ENCODE results near the gene DNPH1. TPM values are rescaled to one million over a fixed set of nuclear protein-coding genes. Genes with fewer than 3 reads are reported as not detected.
A peak's percentile ranks its signal among the peaks of the same experiment; 100 is the strongest.

The DNPH1 gene
- total RNA-seq, 1 donor from 2014 or later: 39.1 TPM

- no peak for DNase-seq (ENCODE audit: low spot score in 2 of 2)
- TF ChIP-seq CTCF (IDR thresholded peaks at IDR 0.05): no peak
- H3K4me3 ChIP-seq: no peak overlapping the region
- intact Hi-C loops (cut with DNase I): no loop called here
- H3K27me3 ChIP-seq: no peaks in the 10 kb centered on the region
- peaks cover 56 to 63% of the 10 kb centered on the region in 2 donors for H3K36me3 ChIP-seq
- H3K4me1 ChIP-seq: no peaks in the 10 kb centered on the region
- H3K9me3 ChIP-seq: no peaks in the 10 kb centered on the region
- H3K27ac ChIP-seq: no peak overlapping the region
Observed at GRCh38 chr6:43193929-43194328, 35.4 kb downstream of the DNPH1 start.

- peaks cover 55 to 64% of the 10 kb centered on the region in 2 donors for H3K36me3 ChIP-seq
- H3K9me3 ChIP-seq: no peaks in the 10 kb centered on the region
- H3K27me3 ChIP-seq: no peaks in the 10 kb centered on the region
- intact Hi-C loops (cut with DNase I): no loop called here
- no peak overlapping the region for H3K4me3 ChIP-seq
- no peaks in the 10 kb centered on the region for H3K4me1 ChIP-seq
- no peak overlapping the region for H3K27ac ChIP-seq
- no peak for DNase-seq (ENCODE audit: low spot score in 2 of 2)
- no peak for TF ChIP-seq CTCF (IDR thresholded peaks at IDR 0.05)
Observed at GRCh38 chr6:43192911-43193310, 36.4 kb downstream of the DNPH1 start.

- H3K9me3 ChIP-seq: no peaks in the 10 kb centered on the region
- H3K36me3 ChIP-seq: peaks cover 43 to 61% of the 10 kb centered on the region in 2 donors
- no peak for TF ChIP-seq CTCF (IDR thresholded peaks at IDR 0.05)
Observed at GRCh38 chr6:43189776-43190304, 39.4 kb downstream of the DNPH1 start.

GRCh38 chr6:43188426-43188825 is 40.9 kb downstream of the DNPH1 start:
- Histone ChIP-seq H3K27ac (no peak overlapping the region), H3K9me3 (no peaks in the 10 kb centered on the region), H3K36me3 (peaks cover 38 to 54% of the 10 kb centered on the region in 2 donors), H3K27me3 (no peaks in the 10 kb centered on the region), H3K4me3 (no peak overlapping the region), H3K4me1 (no peaks in the 10 kb centered on the region)
- intact Hi-C loops (cut with DNase I): no loop called here
- no peak for TF ChIP-seq CTCF (IDR thresholded peaks at IDR 0.05)
- DNase-seq (ENCODE audit: low spot score in 2 of 2): peak in 1 of 2 donors; percentile 52

More at GRCh38 chr6:43189776-43190304, 39.4 kb downstream of the DNPH1 start:
- DNase-seq (ENCODE audit: low spot score in 2 of 2): no peak
- Histone ChIP-seq H3K4me3 (no peak overlapping the region), H3K27ac (no peak overlapping the region), H3K27me3 (no peaks in the 10 kb centered on the region), H3K4me1 (no peaks in the 10 kb centered on the region)
- intact Hi-C loops (cut with DNase I): no loop called here

GRCh38 chr6:43187821-43188220 is 41.5 kb downstream of the DNPH1 start:
- Histone ChIP-seq H3K27me3 (no peaks in the 10 kb centered on the region), H3K27ac (no peak overlapping the region), H3K9me3 (no peaks in the 10 kb centered on the region), H3K36me3 (peaks cover 32 to 48% of the 10 kb centered on the region in 2 donors), H3K4me3 (no peak overlapping the region), H3K4me1 (peaks cover 0 to 3% of the 10 kb centered on the region in 2 donors)
- intact Hi-C loops (cut with DNase I): no loop called here
- DNase-seq (ENCODE audit: low spot score in 2 of 2): peak in 1 of 2 donors; percentile 33
- no peak for TF ChIP-seq CTCF (IDR thresholded peaks at IDR 0.05)

GRCh38 chr6:43186706-43187105 is 42.6 kb downstream of the DNPH1 start:
- TF ChIP-seq CTCF (IDR thresholded peaks at IDR 0.05): no peak
- no peak for DNase-seq (ENCODE audit: low spot score in 2 of 2)
- no peaks in the 10 kb centered on the region for H3K9me3 ChIP-seq
- H3K36me3 ChIP-seq: peaks cover 31 to 41% of the 10 kb centered on the region in 2 donors
- H3K27ac ChIP-seq: no peak overlapping the region
- intact Hi-C loops (cut with DNase I): no loop called here
- peaks cover 0 to 7% of the 10 kb centered on the region in 2 donors for H3K4me1 ChIP-seq
- H3K4me3 ChIP-seq: no peak overlapping the region
- no peaks in the 10 kb centered on the region for H3K27me3 ChIP-seq

Data from ascending aorta (tissue), 2 donors.